OCI-LY1 (cell line): ENCODE data around the gene ASPG.

Experiments
- H2AFZ ChIP-seq: fragments of 200-600 bp; sonication (generic), shearing (Covaris generic); 2 replicates; pipeline ENCODE4 v1.6.0; 2014; ENCODE audit warnings: antibody characterized with exemption, mild to moderate bottlenecking, low read length
- H3F3A ChIP-seq: fragments of 200-600 bp; sonication (generic), shearing (Covaris generic); 2 replicates; pipeline ENCODE4 v1.6.0; 2014; ENCODE audit warnings: mild to moderate bottlenecking, antibody characterized with exemption, low read length, moderate library complexity; ENCODE audit not compliant: insufficient read depth
- H3K27ac ChIP-seq: fragments of 200-600 bp; sonication (generic); 2 replicates; pipeline ENCODE4 v1.5.1; 2014; ENCODE audit warnings: low read length, mixed run types, mild to moderate bottlenecking, low read depth; ENCODE audit not compliant: poor library complexity, severe bottlenecking
- H3K27me3 ChIP-seq: fragments of 200-600 bp; sonication (generic); 2 replicates; pipeline ENCODE4 v1.6.0; 2014; ENCODE audit warnings: antibody characterized with exemption, mild to moderate bottlenecking, low read length, moderate library complexity; ENCODE audit not compliant: insufficient read depth
- H3K36me3 ChIP-seq: fragments of 200-600 bp; sonication (generic); 2 replicates; pipeline ENCODE4 v1.6.1; 2014; ENCODE audit warnings: mild to moderate bottlenecking, antibody characterized with exemption, low read length, moderate library complexity, mixed read lengths; ENCODE audit not compliant: insufficient read depth
- H3K4me1 ChIP-seq: fragments of 200-600 bp; sonication (generic); 2 replicates; pipeline ENCODE4 v1.5.1; 2014; ENCODE audit warnings: mild to moderate bottlenecking, low read length, moderate library complexity; ENCODE audit not compliant: insufficient read depth, severe bottlenecking
- H3K4me2 ChIP-seq: fragments of 200-600 bp; sonication (generic), shearing (Covaris generic); 2 replicates; pipeline ENCODE4 v1.6.1; 2014; ENCODE audit warnings: low read length
- H3K4me3 ChIP-seq: fragments of 200-600 bp; sonication (generic); 2 replicates; pipeline ENCODE4 v1.5.1; 2014; ENCODE audit warnings: low read length, low read depth, mild to moderate bottlenecking, mixed read lengths; ENCODE audit not compliant: poor library complexity, severe bottlenecking
- H3K79me2 ChIP-seq: fragments of 200-600 bp; shearing (Covaris generic); 2 replicates; pipeline ENCODE4 v1.6.1; 2016; ENCODE audit warnings: mixed run types, low read length, mixed read lengths; ENCODE audit not compliant: insufficient read depth
- H3K9ac ChIP-seq: fragments of 200-600 bp; sonication (generic), shearing (Covaris generic); 2 replicates; pipeline ENCODE4 v1.6.1; 2014; ENCODE audit warnings: mild to moderate bottlenecking, low read length, mixed read lengths
- H3K9me2 ChIP-seq: fragments of 200-600 bp; sonication (generic), shearing (Covaris generic); 2 replicates; pipeline ENCODE4 v1.6.1; 2014; ENCODE audit warnings: low read depth, mild to moderate bottlenecking, low read length, mixed read lengths
- H3K9me3 ChIP-seq: fragments of 200-600 bp; shearing (Covaris generic); 2 replicates; pipeline ENCODE4 v1.6.1; 2014; ENCODE audit warnings: low read length, mixed read lengths
- H4K20me1 ChIP-seq: fragments of 200-600 bp; sonication (generic), shearing (Covaris generic); 2 replicates; pipeline ENCODE4 v1.6.0; 2016; ENCODE audit warnings: mild to moderate bottlenecking, low read length; ENCODE audit not compliant: insufficient read depth
- EZH2 ChIP-seq: fragments of 200-600 bp; sonication (generic), shearing (Covaris generic); IDR thresholded peaks from 2 replicates; pipeline ENCODE4 v1.8.0; 2017; ENCODE audit warnings: borderline replicate concordance, mixed run types, mild to moderate bottlenecking, antibody characterized with exemption, low read length, moderate library complexity, mixed read lengths
- TF ChIP-seq, protein P1 (sequence below): fragments of 200-600 bp; sonication (generic), shearing (Covaris generic); IDR thresholded peaks from 2 replicates; pipeline ENCODE4 v1.5.1; 2017; ENCODE audit warnings: mild to moderate bottlenecking, antibody characterized with exemption, low read length, moderate library complexity, mixed read lengths

The ASPG gene

DNA sequence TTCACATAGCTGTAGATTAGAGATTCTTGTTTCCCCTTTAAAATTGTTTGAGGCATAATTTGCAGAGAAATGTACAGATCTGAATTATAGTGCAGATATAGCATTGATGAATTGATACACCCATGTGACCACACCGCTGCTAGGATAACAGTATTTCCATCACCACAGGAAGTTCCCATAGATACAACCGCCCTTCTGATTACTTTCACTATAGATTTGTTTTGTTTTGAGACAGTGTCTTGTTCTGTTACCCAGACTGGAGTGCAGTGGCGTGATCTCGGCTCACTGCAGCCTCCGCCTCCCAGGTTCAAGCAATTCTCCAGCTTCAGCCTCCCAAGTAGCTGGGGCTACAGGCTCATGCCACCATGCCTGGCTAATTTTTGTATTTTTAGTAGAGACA, 8.8 kb upstream of the ASPG start:
- no peak overlapping the region for H3K4me3 ChIP-seq

GRCh38 chr14:104078031-104078455, 7.5 kb upstream of the ASPG start:
- Histone ChIP-seq H3K4me1 (no peaks in the 10 kb centered on the region), H3K4me2 (no peak overlapping the region), H2AFZ (no peak overlapping the region), H3F3A (no peaks in the 10 kb centered on the region), H3K79me2 (no peaks in the 10 kb centered on the region), H4K20me1 (no peaks in the 10 kb centered on the region), H3K9me2 (no peaks in the 10 kb centered on the region), H3K4me3 (no peak overlapping the region), H3K27me3 (peaks cover 4% of the 10 kb centered on the region; the same call in 1 of the 2 replicates), H3K9me3 (peaks cover 7% of the 10 kb centered on the region), H3K36me3 (no peaks in the 10 kb centered on the region; the same call in 1 of the 2 replicates), H3K9ac (no peak overlapping the region), H3K27ac (no peak overlapping the region)
- TF ChIP-seq EZH2 = no peak
- TF ChIP-seq, protein P1, sequence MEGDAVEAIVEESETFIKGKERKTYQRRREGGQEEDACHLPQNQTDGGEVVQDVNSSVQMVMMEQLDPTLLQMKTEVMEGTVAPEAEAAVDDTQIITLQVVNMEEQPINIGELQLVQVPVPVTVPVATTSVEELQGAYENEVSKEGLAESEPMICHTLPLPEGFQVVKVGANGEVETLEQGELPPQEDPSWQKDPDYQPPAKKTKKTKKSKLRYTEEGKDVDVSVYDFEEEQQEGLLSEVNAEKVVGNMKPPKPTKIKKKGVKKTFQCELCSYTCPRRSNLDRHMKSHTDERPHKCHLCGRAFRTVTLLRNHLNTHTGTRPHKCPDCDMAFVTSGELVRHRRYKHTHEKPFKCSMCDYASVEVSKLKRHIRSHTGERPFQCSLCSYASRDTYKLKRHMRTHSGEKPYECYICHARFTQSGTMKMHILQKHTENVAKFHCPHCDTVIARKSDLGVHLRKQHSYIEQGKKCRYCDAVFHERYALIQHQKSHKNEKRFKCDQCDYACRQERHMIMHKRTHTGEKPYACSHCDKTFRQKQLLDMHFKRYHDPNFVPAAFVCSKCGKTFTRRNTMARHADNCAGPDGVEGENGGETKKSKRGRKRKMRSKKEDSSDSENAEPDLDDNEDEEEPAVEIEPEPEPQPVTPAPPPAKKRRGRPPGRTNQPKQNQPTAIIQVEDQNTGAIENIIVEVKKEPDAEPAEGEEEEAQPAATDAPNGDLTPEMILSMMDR = peak; percentile 100

More for the DNA sequence above, 8.8 kb upstream of the ASPG start:
- no peaks in the 10 kb centered on the region for H3K9me2 ChIP-seq
- H3K79me2 ChIP-seq = no peaks in the 10 kb centered on the region
- TF ChIP-seq, protein P1 = no peak
- no peak for TF ChIP-seq EZH2
- H3K9ac ChIP-seq = no peak overlapping the region
- H3K36me3 ChIP-seq = no peaks in the 10 kb centered on the region; the same call in 1 of the 2 replicates
- H3K27me3 ChIP-seq = peaks cover 4% of the 10 kb centered on the region; the same call in 1 of the 2 replicates
- H3K9me3 ChIP-seq = peaks cover 7% of the 10 kb centered on the region
- H3K4me2 ChIP-seq = no peak overlapping the region
- H3K27ac ChIP-seq = no peak overlapping the region
- H4K20me1 ChIP-seq = no peaks in the 10 kb centered on the region
- no peaks in the 10 kb centered on the region for H3F3A ChIP-seq
- no peak overlapping the region for H2AFZ ChIP-seq
- no peaks in the 10 kb centered on the region for H3K4me1 ChIP-seq

DNA sequence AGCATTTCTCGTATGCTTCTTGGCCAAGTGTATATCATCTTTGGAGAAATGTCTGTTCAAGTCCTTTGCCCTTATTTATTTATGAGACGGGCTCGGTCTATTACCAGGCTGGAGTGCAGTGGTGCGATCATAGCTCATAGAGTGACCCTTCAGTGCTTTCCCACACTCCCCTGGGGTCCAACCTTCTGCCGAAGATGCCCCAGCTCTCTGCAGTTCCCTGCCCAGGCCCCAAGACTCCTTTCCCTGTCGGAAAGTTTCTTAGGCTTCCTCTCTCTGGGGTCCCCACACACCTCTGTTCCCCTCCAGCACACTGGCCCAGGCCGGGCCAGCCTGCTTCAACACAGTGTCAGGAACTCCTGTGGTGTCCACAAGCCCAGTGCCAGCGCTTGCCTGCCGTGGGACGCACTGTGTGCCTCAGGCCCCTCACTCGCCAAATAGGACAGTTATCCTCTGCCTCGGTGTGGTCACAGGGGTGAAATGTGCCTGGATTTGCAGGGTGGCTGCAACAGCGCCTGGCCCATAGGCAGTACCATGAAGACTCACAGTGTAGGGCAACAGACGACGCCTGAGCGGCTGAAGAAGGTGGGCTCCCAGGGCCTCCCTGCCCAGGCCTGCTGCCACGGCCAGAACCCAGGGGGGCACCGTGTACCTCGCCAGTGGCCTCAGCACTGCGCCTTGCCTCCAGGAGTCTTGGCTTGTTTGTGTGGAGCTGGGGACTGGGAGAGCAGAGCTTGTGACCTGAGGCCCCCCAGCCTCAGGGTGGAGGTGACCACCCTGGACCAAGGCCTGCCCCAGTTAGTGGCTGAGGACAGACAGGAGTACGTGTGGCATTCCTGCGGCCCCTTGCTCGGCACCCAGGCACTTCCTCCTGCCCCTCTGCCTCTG, 4.9 kb upstream of the ASPG start:
- TF ChIP-seq, protein P1 = no peak
- TF ChIP-seq EZH2 = no peak
- no peaks in the 10 kb centered on the region for H3K9me2 ChIP-seq
- H3K79me2 ChIP-seq = no peaks in the 10 kb centered on the region

More for the DNA sequence above, 4.9 kb upstream of the ASPG start:
- Histone ChIP-seq H3K4me3 (no peak overlapping the region), H3K4me1 (no peaks in the 10 kb centered on the region), H4K20me1 (no peaks in the 10 kb centered on the region), H3K36me3 (no peaks in the 10 kb centered on the region), H3F3A (no peaks in the 10 kb centered on the region), H3K9ac (no peak overlapping the region), H2AFZ (no peak overlapping the region), H3K27me3 (no peaks in the 10 kb centered on the region), H3K9me3 (no peaks in the 10 kb centered on the region), H3K27ac (no peak overlapping the region), H3K4me2 (no peak overlapping the region)
